HG03469 (cell line): Measurements from ENCODE around the gene TM9SF1.

Experiments
- ATAC-seq: cut with Tn5 transposase; IDR thresholded peaks from one replicate; pipeline ENCODE4 v1.9.1; 2021; ENCODE audit warnings: mild to moderate bottlenecking, moderate library complexity, moderate number of reproducible peaks; ENCODE audit not compliant: unreplicated experiment

Gene TM9SF1

GRCh38 chr14:24151404-24152080, 43.7 kb downstream of the TM9SF1 start:
- no peak for ATAC-seq

DNA sequence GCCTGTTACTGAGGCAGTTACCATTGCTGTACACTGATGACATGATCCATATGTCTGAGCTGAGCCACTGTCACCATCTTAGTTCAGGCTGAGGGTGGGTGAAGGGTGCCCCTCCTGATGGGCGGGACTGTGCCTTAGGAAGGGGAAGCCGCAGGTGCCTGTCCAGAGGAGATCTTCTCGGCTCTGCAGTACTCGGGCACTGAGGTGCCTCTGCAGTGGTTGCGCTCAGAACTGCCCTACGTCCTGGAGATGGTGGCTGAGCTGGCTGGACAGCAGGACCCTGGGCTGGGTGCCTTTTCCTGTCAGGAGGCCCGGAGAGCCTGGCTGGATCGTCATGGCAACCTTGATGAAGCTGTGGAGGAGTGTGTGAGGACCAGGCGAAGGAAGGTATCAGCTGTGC, 44.2 kb downstream of the TM9SF1 start:
- ATAC-seq = no peak

GRCh38 chr14:24150567-24150966, 44.7 kb downstream of the TM9SF1 start:
- no peak for ATAC-seq

- ATAC-seq = no peak
These were observed 45.2 kb downstream of the TM9SF1 start for GRCh38 chr14:24150061-24150460.

- no peak for ATAC-seq
These were observed 45.8 kb downstream of the TM9SF1 start for GRCh38 chr14:24149302-24149969.

DNA sequence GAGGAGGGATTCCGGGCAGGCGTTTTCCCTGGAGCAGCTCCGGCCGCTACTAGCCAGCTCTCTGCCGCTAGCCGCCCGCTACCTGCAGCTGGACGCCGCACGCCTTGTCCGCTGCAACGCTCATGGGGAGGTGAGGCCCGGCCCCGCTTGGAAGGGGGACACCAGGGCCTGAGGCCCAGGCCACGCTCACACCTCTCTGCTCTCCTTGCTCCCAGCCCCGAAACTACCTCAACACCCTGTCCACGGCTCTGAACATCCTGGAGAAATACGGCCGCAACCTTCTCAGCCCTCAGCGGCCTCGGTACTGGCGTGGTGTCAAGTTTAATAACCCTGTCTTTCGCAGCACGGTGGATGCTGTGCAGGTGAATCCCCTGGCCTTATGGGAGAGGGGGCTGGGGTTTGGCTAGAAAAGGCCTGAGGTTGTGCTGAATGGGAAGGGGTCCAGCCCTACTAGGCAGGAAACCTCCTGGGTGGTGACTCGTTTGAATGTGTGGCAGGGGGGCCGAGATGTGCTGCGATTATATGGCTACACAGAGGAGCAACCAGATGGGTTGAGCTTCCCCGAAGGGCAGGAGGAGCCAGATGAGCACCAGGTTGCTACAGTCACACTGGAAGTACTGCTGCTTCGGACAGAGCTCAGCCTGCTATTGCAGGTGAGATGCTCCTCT, 47.3 kb downstream of the TM9SF1 start:
- ATAC-seq = no peak

- ATAC-seq = peak; percentile 70
These were observed 48.1 kb downstream of the TM9SF1 start, which contains the start of gene RNF31 for GRCh38 chr14:24146978-24147760. Gene RNF31 (plus strand): TSS chr14:24147498. CDS start chr14:24147699, 201 bp downstream.

DNA sequence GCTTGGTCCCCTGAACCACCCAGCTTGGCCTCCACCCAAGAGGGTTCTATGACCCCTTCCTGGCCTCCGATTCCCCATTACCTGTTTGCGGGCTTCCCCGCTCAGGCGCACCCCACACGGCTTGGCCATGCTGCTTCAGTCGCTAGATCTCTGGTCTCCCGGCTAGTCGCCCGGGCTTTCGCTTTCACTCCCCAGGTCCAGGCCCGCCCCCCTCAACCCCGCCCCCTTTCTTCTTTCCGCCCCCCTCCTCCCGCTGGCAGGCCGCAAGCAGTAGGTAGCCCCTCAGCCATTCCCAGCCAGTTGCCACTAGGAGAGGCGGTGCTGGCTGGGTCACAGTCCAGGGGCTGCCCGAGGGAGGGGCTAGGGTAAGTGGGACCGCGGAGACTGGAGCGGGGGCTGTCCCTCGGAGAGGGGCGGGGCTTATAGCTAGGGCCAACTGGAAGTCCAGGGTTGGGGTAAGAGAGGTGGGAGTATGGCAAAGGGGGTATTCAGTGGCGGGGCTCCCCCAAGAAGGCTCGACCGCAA, 48.7 kb downstream of the TM9SF1 start, which contains the start of gene PSME2:
Gene PSME2, minus strand, starts transcription at position 158 of the 525 bp plus-strand sequence. Its CDS starts 29 bp downstream, at position 129.
- ATAC-seq = peak; percentile 42

DNA sequence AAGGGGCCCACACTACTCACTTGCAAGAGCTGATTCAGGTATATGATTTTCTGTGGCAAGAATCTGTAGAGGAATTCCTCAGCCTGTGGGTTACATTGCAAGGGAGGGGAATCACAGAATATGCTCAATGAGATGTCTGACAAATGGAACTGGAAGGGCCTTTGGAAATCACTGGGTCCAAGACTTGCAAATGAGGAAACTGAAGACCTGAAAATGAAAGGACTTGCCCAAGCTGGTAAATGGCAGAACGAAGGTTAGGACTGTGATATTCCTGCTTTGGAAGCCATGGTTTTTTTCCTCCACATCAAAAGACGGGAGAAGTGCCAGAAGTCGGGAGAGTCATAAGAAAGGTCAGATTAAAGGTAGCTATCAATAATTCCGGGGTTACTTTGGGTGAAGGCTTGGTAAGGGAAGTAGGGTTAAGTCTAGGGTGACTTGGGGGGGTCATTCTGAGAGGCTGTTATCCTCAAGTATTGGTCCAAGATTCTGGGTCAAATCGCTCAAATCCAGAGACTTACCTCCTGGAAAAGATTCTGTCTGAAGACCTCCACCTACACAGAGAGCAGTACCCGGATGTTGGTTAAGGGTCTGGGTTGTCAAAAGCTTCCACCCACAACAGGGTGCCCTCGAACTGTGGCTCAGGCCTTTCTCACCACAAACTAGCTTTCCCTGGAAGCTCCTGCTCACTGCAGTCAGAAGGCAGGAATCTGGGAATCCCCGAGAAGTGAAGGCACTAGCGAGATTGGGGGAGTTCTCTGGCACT, 49.4 kb downstream of the TM9SF1 start:
- no peak for ATAC-seq

- no peak for ATAC-seq
These were observed 50.0 kb downstream of the TM9SF1 start for GRCh38 chr14:24145219-24145618.

GRCh38 chr14:24144451-24144850, 50.8 kb downstream of the TM9SF1 start:
- no peak for ATAC-seq

DNA sequence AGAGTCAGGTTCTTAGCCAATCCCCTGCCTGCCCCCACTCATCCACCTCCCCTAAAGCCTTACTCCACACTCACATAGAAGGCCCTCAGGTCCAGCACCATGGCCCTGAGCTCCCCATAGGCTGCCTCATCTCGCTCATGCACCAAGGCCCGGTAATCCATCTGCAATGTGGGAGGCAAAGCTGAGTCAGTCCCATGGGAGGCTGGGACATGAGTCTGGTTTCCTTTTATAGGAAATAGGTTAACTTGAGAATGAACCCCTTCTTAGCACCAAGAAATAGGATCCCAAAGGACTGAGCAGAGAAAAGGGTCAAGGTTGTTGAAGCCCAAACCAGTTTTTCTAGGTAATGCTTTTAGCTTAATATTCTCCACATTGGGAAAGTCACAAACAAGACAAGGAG, 51.7 kb downstream of the TM9SF1 start:
- no peak for ATAC-seq

GRCh38 chr14:24141097-24141880, 54.0 kb downstream of the TM9SF1 start, which contains the start of gene EMC9:
Gene EMC9 (minus strand): TSS chr14:24141591. CDS start chr14:24141304, 287 bp downstream.
- ATAC-seq = peak; percentile 71

DNA sequence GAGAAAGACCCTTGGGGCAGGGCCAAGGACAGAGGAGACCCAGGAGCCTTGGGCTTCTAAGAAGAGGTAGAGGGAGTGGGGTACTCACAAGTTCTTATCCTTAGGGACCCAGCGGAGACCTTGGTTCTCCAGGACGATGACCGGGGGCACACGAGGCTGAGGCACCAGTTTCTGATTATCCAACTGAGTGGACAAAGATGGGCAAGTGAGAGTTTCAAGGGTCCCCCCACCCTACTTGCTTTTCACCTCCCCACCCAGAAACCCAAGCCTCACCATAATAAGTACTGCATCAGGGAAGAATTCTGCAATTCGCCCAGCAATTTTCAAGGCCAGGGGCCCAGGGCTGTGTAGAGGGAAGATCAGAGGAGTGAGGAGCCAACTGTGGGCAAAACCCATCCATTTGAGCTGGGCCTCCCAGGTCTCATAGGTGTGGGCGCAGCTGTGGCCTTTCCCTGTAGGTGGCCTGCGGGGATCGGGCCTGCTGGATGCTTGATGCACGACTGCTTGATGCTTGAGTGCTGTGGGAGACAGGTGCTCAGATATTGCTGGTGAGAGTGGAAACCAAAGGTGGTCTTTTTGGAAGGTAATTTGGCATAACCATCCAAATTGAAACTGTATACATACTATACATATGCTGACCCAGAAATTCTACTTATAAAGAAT, 55.8 kb downstream of the TM9SF1 start:
- ATAC-seq = no peak
